ENCODE measurements around the gene SGCA. TPM values are rescaled to one million over a fixed set of nuclear protein-coding genes. Genes with fewer than 3 reads are reported as not detected.

SGCA gene
- total and polyA plus RNA-seq, 2 of the 13 experiments (the other 11 are each of a cell fraction or from before 2014, with no cell fraction given), result not detected

GRCh38 chr17:50148226-50149090 lies 17.3 kb upstream of the SGCA start (continued):
- TF ChIP-seq, protein P1, sequence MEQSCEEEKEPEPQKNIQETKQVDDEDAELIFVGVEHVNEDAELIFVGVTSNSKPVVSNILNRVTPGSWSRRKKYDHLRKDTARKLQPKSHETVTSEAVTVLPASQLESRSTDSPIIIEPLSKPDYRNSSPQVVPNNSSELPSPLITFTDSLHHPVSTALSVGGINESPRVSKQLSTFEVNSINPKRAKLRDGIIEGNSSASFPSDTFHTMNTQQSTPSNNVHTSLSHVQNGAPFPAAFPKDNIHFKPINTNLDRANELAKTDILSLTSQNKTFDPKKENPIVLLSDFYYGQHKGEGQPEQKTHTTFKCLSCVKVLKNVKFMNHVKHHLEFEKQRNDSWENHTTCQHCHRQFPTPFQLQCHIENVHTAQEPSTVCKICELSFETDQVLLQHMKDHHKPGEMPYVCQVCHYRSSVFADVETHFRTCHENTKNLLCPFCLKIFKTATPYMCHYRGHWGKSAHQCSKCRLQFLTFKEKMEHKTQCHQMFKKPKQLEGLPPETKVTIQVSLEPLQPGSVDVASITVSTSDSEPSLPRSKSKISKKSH (CRISPR knock-in tag; IDR thresholded peaks at IDR 0.05; ENCODE audit: borderline replicate concordance), result peak; percentile 70; the same call in 1 of the 2 replicates
- TF ChIP-seq ATF6 (CRISPR knock-in tag; conservative IDR thresholded peaks at IDR 0.05) (no peak), ZNF451 (CRISPR knock-in tag; IDR thresholded peaks at IDR 0.05) (no peak), KAT2B (IDR thresholded peaks at IDR 0.05; ENCODE audit: borderline replicate concordance, low read depth, low read length) (no peak), IKZF4 (CRISPR knock-in tag; IDR thresholded peaks at IDR 0.05; ENCODE audit: borderline replicate concordance, low read depth, not compliant biosample characterization) (no peak), FUBP1 (CRISPR knock-in tag; IDR thresholded peaks at IDR 0.05; ENCODE audit: borderline replicate concordance) (no peak), ZNF512B (CRISPR knock-in tag; IDR thresholded peaks at IDR 0.05; ENCODE audit: borderline replicate concordance) (no peak), ZMYM4 (CRISPR knock-in tag; IDR thresholded peaks at IDR 0.05) (0 out of 2 replicates have a peak, but pooled peaks have one; percentile 9), PRDM10 (CRISPR knock-in tag; IDR thresholded peaks at IDR 0.05; ENCODE audit: low read depth) (peak; percentile 62), ZNF326 (CRISPR knock-in tag; IDR thresholded peaks at IDR 0.05; ENCODE audit: borderline replicate concordance) (no peak), SMC3 (IDR thresholded peaks at IDR 0.05; ENCODE audit: low read length) (peak; percentile 12; the same call in 1 of the 2 replicates), ZNF550 (CRISPR knock-in tag; IDR thresholded peaks at IDR 0.05; ENCODE audit: borderline replicate concordance) (no peak), TFDP2 (CRISPR knock-in tag; IDR thresholded peaks at IDR 0.05) (no peak)
